Lower leg skin (tissue), 3 donors: ENCODE data around the gene EPHB3.
"Not testable (repeated sequence)": the region's sequence is repeated elsewhere in the genome, so short reads cannot be mapped to it uniquely, and the experiment has no call there.

Source experiments
- POLR2A ChIP-seq, 2 donors: fragments of 450-650 bp; IDR thresholded peaks; one replicate each; pipeline ENCODE4 v1.6.1; 2016 to 2017; ENCODE audit warnings: antibody characterized with exemption in 2 of 2, mild to moderate bottlenecking in 1 of 2, moderate library complexity in 1 of 2
- TF ChIP-seq, protein P1 (sequence below), 3 donors: fragments of 450-650 bp; IDR thresholded peaks; one replicate each; pipeline ENCODE4 v1.5.1; 2016; ENCODE audit warnings: antibody characterized with exemption in 3 of 3, mild to moderate bottlenecking in 3 of 3, moderate library complexity in 2 of 3

DNA sequence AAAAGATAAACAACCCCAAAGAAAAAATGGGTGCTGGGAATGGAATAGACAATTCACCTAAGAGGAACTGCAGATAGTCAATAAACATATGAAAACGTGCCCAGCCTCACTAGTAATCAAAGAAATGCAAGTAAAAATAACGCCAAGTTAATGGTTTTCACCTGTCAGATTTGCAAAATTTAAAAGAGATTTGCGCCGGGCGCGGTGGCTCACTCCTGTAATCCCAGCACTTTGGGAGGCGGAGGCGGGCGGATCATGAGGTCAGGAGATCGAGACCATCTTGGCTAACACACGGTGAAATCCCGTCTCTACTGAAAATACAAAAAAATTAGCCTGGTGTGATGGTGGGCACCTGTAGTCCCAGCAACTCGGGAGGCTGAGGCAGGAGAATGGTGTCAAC lies 60.6 kb downstream of the EPHB3 start:
- TF ChIP-seq, protein P1, sequence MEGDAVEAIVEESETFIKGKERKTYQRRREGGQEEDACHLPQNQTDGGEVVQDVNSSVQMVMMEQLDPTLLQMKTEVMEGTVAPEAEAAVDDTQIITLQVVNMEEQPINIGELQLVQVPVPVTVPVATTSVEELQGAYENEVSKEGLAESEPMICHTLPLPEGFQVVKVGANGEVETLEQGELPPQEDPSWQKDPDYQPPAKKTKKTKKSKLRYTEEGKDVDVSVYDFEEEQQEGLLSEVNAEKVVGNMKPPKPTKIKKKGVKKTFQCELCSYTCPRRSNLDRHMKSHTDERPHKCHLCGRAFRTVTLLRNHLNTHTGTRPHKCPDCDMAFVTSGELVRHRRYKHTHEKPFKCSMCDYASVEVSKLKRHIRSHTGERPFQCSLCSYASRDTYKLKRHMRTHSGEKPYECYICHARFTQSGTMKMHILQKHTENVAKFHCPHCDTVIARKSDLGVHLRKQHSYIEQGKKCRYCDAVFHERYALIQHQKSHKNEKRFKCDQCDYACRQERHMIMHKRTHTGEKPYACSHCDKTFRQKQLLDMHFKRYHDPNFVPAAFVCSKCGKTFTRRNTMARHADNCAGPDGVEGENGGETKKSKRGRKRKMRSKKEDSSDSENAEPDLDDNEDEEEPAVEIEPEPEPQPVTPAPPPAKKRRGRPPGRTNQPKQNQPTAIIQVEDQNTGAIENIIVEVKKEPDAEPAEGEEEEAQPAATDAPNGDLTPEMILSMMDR (IDR thresholded peaks at IDR 0.05) = not testable (repeated sequence)
- TF ChIP-seq POLR2A (IDR thresholded peaks at IDR 0.05) = not testable (repeated sequence)
